Muscle layer of colon (tissue), 2 donors: ENCODE results near the gene ISM1.

Source experiments
- H3K27ac ChIP-seq: one replicate; pipeline ENCODE4 v1.7.0; 2013; ENCODE audit warnings: low read depth, mild to moderate bottlenecking, low read length, moderate library complexity
- H3K27me3 ChIP-seq, 2 donors: one replicate each; pipeline ENCODE4 v1.7.0; 2013; ENCODE audit warnings: low read length in 2 of 2, mild to moderate bottlenecking in 2 of 2; ENCODE audit not compliant: insufficient read depth in 2 of 2, control insufficient read depth in 1 of 2
- H3K36me3 ChIP-seq: one replicate; pipeline ENCODE4 v1.7.0; 2013; ENCODE audit warnings: mild to moderate bottlenecking, low read length; ENCODE audit not compliant: insufficient read depth
- H3K4me1 ChIP-seq: one replicate; pipeline ENCODE4 v1.7.0; 2013; ENCODE audit warnings: mild to moderate bottlenecking, low read length; ENCODE audit not compliant: insufficient read depth
- H3K4me3 ChIP-seq, 2 donors: one replicate each; pipeline ENCODE4 v1.7.0; 2013; ENCODE audit warnings: low read length in 2 of 2, low read depth in 1 of 2, mild to moderate bottlenecking in 1 of 2, moderate library complexity in 1 of 2
- H3K9ac ChIP-seq: one replicate; pipeline ENCODE4 v1.7.0; 2013; ENCODE audit warnings: low read length
- H3K9me3 ChIP-seq: one replicate; pipeline ENCODE4 v1.7.0; 2013; ENCODE audit warnings: mild to moderate bottlenecking, low read length
- donor health status: abdominal sarcoma.
- donor health status: Adenocarcinoma of cecum.

The ISM1 gene

DNA sequence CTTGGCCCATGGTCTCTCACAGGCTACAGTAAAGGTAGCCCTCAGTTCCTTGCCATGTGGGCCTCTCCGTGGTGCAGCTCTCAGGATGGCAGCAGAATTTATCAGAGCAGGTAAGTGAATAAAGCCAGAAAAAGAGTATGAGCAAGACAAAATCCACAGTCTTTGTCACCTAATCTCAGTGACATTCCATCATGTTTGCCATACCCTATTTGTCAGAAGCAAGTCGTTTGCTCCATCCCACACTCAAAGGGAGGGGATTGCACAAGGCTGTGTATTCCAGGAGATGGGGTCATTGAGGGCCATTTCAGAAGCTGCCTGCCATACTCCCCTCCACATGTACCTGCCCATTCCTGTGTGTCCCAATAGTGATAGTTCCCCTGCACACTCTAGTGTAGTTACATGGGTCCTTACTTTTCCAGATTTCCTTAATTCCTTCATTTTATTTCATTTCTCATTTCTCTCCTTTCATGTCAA, 24.2 kb downstream of the ISM1 start:
- Histone ChIP-seq H3K27ac (no peak overlapping the region), H3K4me3 (no peak overlapping the region), H3K27me3 (no peaks in the 10 kb centered on the region), H3K4me1 (no peaks in the 10 kb centered on the region), H3K9ac (no peak overlapping the region), H3K36me3 (no peaks in the 10 kb centered on the region), H3K9me3 (no peaks in the 10 kb centered on the region)

DNA sequence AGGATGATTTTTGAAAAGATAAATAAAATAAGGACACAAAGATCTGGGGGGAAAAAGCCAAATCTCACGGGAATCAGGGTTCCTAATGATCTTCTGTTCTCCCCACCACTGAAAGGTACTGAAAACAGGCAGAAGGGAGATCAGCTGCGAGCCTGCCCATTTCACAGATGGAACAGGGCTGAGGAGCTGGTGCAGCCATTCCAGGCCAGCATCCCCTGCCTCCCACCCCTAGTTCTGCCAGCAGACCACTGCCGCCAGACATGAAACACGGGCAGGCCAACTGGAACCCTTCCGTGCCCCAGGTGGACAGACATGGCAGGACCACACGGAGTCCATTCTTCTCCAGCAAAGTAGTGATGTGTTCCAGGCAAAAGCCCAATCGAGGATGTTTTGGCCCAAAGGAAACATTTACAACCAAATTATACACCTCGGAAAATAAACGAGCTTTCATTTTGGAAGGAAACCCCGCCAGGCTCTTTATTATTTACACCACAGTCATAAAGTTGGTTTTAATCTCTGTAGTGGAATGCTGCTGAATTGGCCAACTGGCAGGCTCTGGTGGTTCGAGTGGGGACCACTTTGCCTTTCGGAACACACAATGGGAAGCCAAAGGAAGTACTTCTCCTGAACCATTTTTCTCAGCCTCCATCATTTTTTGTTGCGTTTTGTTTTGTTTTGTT, 28.2 kb downstream of the ISM1 start:
- peaks cover 4% of the 10 kb centered on the region for H3K4me1 ChIP-seq
- H3K27me3 ChIP-seq, result no peaks in the 10 kb centered on the region
- no peak overlapping the region for H3K27ac ChIP-seq
- no peak overlapping the region for H3K4me3 ChIP-seq
- no peaks in the 10 kb centered on the region for H3K36me3 ChIP-seq
- H3K9me3 ChIP-seq, result no peaks in the 10 kb centered on the region
- no peak overlapping the region for H3K9ac ChIP-seq

DNA sequence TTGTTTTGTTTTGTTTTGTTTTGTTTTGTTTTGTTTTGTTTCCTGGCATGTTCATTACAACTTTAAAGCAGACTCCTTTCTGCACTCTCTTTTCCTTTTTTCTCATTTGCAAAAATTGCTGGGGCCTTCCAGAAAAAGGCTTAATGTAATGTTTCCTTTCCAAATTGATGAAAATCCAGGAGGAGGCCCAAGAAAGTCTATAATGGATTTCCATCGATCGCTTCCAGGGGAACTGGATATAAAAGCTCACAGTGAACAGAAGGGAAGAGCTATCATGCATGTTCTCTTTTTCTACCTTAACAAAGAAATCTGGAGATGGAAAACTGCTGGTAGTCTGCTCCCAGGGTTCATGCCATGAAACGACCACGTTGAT, 28.7 kb downstream of the ISM1 start:
- Histone ChIP-seq H3K36me3 (no peaks in the 10 kb centered on the region), H3K9ac (no peak overlapping the region), H3K4me1 (peaks cover 4% of the 10 kb centered on the region), H3K4me3 (no peak overlapping the region), H3K27ac (no peak overlapping the region), H3K27me3 (no peaks in the 10 kb centered on the region), H3K9me3 (no peaks in the 10 kb centered on the region)

DNA sequence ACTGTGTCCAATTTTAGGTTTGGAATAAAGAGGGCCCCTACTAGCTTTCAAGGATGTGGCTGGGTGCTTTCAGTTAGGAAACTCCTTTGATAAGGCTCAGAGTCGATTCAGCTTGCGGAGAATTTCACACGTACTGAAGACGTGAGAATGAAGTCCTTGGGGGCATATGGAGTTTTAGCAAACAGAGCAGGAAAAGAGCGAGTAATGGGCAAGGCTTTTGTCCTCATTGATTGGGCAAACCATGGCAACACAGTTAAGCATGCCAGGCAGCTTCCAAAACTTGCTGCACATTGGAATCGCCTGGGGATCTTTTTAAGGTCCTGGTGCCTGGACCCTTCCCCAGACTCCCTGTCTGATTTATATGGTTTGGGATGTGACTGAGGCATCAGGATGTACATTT, 29.2 kb downstream of the ISM1 start:
- H3K27me3 ChIP-seq, result no peaks in the 10 kb centered on the region
- no peaks in the 10 kb centered on the region for H3K36me3 ChIP-seq
- no peak overlapping the region for H3K4me3 ChIP-seq
- H3K9ac ChIP-seq, result no peak overlapping the region
- no peak overlapping the region for H3K27ac ChIP-seq
- peaks cover 4% of the 10 kb centered on the region for H3K4me1 ChIP-seq
- no peaks in the 10 kb centered on the region for H3K9me3 ChIP-seq

DNA sequence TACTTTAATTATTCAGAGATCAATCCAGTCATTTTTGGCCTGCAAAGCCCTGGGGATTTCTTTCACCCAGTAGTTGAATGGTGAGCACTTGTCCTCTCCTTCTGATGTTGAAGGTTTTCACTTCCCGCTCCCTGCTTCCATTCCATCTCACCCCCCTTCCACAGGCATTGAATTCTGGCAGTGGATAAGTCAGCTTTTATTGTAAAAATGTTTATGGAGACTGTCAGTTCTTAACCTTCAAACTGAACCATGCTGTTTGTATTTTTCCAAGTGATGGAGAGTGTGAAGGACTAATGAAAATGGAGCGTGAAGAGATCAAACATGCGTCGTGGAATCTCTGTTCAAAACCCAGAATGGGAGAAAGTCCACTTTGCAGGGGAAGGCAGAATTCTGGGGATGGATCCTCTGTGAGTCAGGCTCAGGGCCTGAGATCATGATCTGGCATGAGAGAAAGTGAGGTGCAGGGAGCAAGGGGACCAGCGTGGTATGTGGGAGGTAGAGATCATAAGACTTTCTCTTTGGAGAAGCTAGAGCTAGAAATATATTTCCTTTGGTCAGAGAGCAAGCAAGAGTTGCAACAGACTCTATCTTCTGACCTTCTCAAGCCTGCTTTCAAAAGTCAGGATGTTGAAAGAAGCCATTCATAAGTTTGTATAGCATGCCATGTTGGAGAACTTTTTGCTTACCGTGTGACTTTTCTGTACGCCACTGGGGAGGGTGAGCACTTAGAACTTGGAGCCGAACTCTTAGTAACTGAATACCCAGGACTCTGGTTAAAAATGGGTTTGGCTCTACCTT, 30.2 kb downstream of the ISM1 start:
- no peak overlapping the region for H3K27ac ChIP-seq
- H3K9me3 ChIP-seq, result no peaks in the 10 kb centered on the region
- H3K36me3 ChIP-seq, result no peaks in the 10 kb centered on the region
- peaks cover 4% of the 10 kb centered on the region for H3K4me1 ChIP-seq
- no peak overlapping the region for H3K9ac ChIP-seq
- H3K27me3 ChIP-seq, result no peaks in the 10 kb centered on the region
- H3K4me3 ChIP-seq, result no peak overlapping the region

DNA sequence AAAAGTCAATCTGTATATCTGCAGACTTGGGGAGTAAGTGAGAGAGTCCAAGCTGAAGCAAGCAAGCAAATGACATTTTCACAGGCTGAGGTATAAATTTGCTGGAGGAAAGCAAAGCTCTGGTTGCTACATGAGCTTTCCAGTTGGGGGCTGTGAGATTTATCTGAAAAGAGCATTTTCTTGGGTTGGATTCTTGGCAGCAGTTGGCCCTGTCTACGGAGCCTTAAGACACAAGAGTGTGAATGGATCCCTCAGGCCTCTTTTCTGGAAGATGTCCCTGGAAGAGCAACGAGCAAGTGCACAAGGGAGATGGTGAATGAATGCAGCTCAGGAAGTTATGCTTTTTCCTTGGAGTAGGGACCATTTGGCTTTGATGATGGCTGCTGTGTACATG, 30.8 kb downstream of the ISM1 start:
- H3K27ac ChIP-seq, result no peak overlapping the region
- H3K9me3 ChIP-seq, result no peaks in the 10 kb centered on the region
- no peak overlapping the region for H3K4me3 ChIP-seq
- no peaks in the 10 kb centered on the region for H3K27me3 ChIP-seq
- H3K9ac ChIP-seq, result no peak overlapping the region
- peaks cover 4% of the 10 kb centered on the region for H3K4me1 ChIP-seq
- no peaks in the 10 kb centered on the region for H3K36me3 ChIP-seq

DNA sequence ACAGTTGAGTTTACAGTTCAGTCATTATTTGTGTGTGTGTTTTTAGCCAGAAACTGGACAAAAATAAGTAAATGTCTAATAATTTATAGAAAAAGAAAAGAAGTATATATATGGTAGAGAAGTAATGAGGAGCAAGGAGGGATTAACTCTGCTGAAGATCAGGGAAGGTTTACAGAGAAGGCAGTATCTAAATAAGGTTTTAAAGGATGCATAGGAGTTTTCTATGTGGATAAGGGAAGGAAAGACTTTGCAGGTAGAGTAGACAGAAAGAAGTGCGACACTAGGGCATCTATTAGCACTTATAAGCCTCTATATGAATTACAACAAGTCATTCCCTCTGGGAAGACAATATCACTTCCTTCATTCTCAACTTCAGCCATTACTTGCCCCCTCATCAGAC, 34.3 kb downstream of the ISM1 start:
- Histone ChIP-seq H3K4me1 (peaks cover 4% of the 10 kb centered on the region), H3K9me3 (no peaks in the 10 kb centered on the region), H3K9ac (no peak overlapping the region)

DNA sequence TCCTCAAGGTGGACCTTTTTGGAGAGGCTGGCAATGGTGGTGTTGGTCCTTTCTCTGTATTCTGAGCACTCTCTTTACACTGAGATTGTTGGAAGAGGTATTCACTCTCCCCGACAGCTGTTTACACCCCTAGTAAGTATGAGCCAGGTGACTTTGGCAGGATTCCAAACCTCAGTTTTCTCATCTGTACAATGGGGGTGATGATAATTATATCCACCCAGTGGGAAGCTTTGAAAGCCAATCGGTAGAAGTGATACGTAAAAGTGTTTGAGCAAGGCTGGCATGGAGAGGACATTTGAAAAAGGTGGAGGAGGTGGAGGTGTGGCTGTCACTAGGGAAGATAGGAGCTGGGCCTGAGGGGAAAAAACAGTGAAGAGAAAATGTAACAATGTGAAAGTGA, 35.5 kb downstream of the ISM1 start:
- Histone ChIP-seq H3K4me1 (no peaks in the 10 kb centered on the region), H3K9me3 (no peaks in the 10 kb centered on the region), H3K9ac (no peak overlapping the region), H3K27me3 (no peaks in the 10 kb centered on the region), H3K27ac (no peak overlapping the region), H3K36me3 (no peaks in the 10 kb centered on the region), H3K4me3 (no peak overlapping the region)

More for the DNA sequence above, 34.3 kb downstream of the ISM1 start:
- Histone ChIP-seq H3K27ac (no peak overlapping the region), H3K27me3 (no peaks in the 10 kb centered on the region), H3K36me3 (no peaks in the 10 kb centered on the region), H3K4me3 (no peak overlapping the region)

DNA sequence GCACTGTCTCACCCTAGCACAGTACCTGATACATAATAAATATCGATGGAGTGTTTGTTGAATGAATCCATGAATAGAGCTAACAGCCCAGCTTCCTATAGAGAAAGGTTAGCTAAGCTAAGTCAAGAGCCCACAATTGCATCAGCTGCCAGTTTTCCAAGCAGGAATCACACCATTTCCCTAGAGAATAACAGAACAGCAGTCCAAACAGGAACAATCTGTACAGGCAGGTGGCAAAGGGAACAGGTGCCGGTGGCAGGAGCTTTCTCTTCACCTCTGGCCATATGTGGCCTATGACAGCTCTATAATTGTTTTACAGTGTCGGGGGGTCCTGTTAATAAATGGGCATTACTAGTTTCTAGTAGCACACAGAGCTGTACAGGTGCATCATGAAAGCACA, 38.8 kb downstream of the ISM1 start:
- H3K36me3 ChIP-seq, result no peaks in the 10 kb centered on the region
- H3K4me3 ChIP-seq, result no peak overlapping the region
- no peaks in the 10 kb centered on the region for H3K4me1 ChIP-seq
- no peaks in the 10 kb centered on the region for H3K27me3 ChIP-seq
- H3K27ac ChIP-seq, result no peak overlapping the region
- H3K9me3 ChIP-seq, result no peaks in the 10 kb centered on the region
- no peak overlapping the region for H3K9ac ChIP-seq

DNA sequence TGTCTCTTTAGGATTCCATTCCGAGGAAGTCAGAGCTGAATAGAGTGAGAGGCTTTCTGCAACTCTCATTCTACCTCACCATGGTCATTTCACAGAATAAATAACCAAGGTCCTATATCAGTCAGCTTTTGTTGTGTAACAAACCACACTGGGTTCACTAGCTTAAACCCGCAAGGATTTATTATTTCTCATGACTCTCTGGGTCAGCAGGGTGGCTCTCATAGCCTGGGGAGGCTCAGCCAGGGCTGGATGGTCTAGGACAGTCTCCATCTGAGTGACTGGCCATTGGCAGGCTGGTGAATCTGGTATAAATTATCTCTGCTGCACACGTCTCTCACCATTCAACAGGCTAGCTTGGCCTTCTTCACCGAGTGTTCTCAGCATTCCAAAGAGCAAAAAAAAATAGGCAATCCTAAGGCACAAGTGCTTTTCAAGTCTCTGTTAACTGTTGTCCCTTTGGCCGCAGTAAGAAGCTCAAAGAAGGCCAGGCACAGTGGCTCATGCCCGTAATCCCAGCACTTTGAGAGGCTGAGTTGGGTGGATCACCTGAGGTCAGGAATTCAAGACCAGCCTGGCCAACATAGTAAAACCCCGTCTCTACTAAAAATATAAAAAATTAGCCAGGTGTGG, 39.7 kb downstream of the ISM1 start:
- H3K27me3 ChIP-seq, result no peaks in the 10 kb centered on the region
- no peaks in the 10 kb centered on the region for H3K9me3 ChIP-seq
- no peak overlapping the region for H3K9ac ChIP-seq
- H3K4me3 ChIP-seq, result no peak overlapping the region
- H3K27ac ChIP-seq, result no peak overlapping the region
- H3K36me3 ChIP-seq, result no peaks in the 10 kb centered on the region
- H3K4me1 ChIP-seq, result no peaks in the 10 kb centered on the region

DNA sequence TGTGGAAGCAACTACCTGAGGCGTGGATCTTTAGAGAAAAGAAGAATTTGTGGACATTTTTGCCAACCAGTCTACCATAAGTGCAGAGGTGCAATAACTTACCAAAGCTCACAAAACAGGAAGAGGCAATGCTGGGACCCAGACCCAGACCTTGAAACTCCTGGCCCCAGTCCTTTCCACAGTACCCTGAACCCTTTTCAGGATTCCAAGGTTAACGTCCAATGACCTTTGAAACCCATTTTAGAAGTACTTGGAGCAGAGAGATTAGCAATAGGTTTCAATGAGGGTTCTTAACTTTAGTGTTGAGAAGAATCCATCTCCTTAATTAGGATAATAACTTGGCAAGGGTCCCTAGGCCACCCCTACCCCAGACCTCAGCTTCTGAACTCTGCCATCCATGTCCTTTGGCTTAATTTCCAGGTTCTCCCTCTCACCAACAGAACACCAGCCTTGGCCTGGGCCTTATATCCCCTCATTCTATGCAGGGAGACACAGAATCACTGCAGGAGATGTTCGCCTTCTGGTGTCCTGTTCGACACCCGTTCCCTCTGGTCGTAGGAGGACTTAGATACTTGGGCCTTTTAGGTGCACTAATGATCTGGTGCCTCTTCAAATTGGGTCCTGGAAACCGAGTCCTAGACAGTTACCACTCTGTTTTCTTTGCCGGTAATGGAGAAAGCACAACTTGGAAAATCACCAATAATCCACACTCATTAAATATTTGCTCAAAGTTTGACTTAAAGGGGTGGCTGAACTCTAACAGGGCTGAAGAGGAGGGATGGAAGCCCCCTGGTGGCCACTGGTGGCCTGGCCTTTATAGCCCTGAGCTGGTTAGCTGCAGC, 40.6 kb downstream of the ISM1 start:
- no peaks in the 10 kb centered on the region for H3K27me3 ChIP-seq
- H3K4me3 ChIP-seq, result no peak overlapping the region
- no peak overlapping the region for H3K27ac ChIP-seq

More for the DNA sequence above, 40.6 kb downstream of the ISM1 start:
- Histone ChIP-seq H3K36me3 (no peaks in the 10 kb centered on the region), H3K4me1 (no peaks in the 10 kb centered on the region), H3K9me3 (no peaks in the 10 kb centered on the region), H3K9ac (no peak overlapping the region)
